ENCODE results near the gene CYB561D2.

CYB561D2 gene

DNA sequence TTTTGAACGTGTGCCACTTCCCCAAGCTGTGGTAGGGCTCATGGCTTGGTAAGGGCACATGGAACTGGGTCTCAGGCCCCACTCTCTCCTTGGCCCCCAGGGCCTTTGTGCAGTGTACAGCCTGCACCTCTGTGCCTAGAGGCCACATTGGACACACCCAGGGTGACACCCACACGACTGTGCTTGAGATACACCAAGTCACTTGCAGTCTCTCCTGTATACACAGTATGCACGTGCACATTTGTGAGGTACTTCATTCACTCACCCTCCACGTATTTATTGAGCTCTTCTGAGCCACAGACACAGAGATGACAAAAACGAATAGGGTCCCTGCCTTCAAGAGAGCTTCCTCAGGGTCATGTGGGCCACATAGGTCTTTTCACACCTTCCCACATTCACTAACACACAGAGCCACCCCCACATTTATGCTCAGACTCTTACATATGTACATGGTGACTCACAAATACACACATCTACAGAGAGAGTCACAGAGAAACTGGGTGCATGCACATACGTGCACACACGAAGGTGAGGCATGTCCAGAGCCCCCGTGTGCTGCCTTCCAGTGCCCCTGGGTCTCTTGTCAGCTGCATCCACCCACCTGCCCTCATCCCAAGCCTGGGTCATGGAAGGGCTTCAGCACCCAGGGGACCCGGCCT, 18.5 kb downstream of the CYB561D2 start:
- no peak for DNase-seq

DNA sequence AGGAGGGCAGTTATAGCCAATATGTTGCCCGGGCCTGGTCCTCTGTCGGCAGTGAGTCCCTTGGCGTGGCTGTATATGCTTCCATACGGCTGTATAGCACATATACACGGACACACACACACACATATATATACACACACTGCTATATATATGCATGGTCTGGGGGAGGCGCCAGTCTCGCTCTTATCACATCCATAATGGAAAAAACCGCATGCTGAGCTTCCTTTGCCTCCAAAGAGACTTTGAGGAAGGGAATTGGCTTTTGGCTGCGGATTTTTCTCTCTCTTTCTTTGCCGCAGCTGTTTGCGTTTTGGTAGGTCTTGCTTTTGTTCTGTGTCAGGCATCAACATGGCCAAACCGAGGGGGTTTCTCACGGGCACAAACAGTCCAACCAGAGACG, 19.9 kb downstream of the CYB561D2 start:
- DNase-seq, result no peak

DNA sequence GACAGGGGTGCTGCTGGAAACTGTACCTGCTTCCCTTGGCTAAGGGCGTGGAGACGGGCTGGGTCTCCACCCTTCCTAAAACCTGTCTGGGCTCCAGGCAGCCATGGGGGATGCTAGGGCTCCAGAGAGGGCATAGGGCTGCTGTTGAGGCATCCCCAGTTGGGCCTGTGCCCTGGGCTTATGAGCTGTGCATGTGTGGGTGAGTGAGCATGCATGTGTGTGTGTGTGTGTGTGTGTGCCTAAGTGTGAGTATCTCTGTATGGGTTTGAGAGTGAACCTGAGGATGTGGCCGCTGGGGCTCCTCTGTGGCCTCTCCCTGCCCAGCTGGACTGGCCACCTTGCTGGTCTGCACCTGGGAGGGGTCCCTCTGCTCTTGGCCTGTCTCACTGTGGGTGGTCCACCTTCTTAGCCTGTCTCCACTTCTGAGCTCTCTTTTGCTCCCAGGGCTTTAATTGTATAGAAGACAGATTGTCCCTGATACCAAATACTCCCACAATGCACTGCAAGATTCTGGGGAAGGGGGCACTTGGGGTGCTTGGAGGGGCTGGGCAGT, 20.5 kb downstream of the CYB561D2 start:
- no peak for DNase-seq

DNA sequence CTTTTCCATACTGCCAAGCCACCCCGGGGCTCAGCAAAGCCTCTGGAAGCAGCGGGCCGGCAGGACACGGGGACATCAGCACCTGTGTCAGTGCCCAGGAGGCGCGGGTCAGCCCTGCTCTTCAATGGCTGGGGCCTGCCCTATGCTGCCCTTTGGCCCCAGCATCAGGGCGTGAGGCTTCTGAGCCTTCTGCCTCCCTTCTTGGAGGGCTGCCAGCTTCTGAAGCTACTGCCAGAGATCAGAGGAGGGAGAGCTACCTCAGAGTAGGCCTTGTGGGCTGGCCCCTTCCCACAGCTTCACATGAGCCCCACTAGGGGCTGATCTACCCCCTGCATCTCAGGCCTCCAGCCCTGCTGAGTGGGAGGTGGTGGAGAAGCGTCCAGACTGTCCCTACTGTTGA, 21.7 kb downstream of the CYB561D2 start:
- DNase-seq, result no peak

DNA sequence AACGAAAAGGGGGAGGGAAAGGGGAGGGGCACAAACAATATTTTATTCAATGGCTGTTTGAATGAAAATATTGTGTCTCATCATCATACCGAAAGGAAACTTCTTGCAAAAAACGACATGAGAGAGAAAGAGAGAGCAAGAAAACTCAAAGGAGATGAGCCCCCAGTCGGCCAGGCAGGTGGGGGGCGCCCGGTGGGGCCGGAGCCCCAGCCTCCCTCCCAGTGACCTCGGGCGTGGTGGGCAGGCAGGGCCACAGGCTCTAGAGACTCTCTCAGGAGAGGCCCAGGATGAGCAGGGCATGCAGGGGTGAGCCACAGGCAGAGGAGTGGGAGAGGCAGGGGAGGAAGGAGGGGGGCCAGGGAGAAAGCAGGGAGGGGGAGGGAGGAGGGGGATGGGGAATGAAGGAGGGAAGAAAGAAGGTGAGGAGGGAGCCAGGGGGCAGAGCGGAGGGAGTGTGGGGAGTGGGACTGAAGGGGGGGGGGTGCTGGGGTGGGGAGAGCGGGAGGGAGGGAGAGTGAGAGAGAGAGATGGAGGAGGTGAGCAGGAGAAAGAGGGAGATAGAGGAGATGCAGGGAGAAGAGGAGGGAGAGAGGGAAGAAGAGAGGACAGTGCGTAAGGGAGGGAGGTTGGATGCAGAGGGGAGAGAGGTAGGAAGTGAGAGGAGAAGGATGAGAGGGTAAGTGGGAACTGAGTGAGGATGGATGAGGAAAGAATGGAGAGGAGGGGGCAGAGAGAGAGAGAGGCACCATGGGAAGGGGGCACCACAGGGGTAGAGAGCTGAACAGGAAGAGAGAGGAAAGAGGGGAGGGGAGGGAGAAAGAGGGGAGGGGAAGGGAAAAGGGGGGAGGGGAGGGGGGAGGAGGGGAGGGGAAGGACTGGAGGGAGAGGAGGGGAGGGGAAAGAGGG, 22.7 kb downstream of the CYB561D2 start:
- DNase-seq, result no peak

DNA sequence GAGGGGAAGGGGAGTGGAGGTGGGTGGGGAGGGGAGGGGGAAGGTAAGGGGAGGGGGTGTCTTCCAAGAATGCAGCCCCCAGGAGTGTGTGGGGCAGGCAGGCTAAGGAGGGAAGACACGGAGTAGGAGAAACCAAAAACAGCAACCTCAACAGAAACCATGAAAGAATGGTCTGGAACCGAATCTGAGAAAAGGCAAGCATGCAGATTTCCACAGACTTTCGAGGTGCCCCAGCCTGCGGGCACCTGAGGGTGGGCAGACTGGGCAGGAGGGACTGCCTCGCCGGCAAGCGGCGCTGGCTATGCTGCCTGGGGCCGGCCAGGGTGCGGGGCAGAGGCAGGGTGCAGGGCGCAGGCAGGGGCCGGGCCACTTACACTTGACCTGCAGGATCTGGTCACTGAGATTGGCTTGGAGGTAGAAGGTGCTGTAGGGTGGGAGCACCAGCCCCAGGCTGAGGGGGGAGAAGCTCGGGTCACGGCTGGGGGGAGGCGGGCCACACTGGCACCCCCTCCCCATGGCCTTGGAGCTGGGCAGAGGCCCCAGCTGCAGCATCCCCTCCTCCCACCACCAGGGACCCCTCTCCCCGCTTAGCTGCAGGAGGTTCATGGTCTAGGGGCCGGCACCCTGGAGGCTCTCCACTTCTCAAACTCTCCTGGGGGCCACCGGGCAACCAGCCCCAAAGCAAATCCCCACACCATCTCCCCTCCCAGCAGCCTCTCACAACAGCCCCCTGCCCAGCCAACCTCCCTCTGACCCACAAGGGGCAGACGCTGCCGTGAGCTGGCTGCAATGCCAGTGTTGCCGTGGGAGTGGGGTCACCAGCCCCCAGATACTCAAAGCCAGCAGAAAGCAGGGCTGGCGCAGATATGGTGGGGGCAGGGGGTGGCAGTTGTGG, 23.9 kb downstream of the CYB561D2 start:
- DNase-seq, result no peak

DNA sequence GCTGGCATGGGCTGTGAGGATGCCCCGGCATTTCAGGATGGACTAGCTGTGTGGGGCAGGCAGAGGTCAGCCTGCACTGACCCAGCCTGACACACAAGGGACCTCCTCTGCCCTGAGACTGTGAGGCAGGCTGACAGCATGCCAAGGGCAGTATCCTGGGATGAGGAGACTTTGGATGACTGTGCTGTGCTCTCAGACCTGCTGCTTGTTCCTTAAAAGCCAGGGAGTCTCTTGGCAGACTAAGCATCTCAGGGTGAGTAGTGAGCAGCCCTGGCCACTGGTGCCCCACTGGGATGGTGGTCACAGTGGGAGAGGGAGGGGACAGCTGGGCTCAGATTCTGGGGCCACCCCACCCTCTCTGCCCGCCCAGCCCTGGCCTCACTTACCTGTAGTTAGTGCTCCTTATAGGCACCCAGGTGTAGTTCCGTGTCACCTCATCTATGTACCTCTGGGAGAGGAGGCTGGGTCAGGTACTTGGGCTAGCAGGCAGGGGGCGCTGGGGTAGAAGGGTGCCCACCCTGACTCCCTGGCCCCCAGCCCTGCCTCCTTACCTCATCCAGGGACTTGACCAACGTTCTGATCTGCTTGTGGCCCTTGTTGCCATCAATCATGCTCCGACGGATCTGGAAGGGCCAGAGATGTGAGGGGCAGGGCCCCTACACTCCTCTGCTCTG, 24.7 kb downstream of the CYB561D2 start:
- DNase-seq, result no peak

DNA sequence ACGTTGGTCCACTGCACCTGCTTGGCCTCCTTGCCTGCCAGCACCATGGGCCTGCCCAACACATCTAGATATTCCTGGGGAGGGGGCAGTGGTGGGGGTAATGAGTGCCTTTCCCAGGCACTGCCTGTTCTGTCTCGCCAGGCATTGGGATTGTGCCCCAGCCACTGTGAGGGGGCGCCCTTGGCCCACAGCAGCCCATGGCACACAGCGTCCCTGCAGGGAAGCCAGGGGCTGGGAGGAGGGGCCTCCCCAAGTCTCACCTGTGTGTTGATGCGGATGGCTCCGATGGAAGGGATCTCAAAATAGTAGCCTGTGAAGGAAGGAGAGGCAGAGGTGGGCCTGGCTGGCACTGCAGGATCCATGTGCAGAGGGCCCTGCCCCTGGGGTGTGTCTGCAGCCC, 27.4 kb downstream of the CYB561D2 start:
- DNase-seq, result no peak

DNA sequence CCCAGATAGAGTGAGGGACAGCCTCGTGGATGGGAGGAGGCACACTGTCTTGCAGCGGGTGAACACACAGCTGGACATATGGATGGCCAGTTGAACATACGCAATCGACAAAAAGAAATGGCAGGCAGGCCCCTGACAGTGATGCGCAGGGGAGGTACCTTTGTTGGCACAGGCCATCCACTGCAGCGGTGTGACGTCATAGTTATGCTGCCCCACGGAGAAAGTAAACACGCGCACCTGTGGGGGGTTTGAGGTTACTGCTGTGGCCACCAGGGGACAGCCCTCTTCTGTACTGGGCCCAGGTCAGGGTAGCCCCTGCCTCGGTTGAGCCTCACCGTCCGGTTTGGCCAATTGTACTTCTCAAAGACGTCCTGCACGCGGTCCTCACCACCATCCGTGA, 28.1 kb downstream of the CYB561D2 start:
- DNase-seq, result no peak

DNA sequence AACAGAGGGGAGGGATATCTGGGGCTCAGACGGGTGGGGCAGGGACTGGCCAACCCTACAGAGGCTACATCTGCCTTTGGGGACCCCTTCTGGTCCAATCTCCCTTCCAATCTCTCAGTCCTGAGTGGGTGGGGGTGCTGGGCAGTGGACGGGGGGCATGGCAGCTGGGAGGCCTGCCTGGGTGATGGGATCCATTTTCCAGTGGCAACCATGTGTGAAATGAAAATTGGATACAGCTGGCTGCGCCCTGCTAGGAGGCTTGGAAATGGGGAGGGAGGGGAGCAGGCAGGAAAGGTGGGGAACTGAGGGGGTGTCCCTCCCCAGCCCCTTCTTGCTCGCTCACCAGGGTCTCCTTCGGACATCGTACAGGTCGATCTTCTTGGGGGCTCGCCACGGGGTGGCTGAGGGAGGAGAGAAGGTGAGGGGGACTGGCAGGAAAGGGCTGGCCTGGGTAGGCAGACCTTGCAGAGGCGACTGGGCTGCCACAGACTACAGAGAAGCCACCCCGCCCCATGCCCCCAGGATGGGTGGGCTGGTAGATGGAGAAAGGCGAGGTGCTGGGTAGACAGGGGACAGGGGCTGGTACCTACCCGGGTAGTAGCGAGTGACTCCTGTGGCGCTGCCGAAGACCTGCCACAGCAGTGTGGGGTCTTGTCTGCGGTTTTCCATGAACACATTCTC, 29.9 kb downstream of the CYB561D2 start:
- DNase-seq, result no peak

DNA sequence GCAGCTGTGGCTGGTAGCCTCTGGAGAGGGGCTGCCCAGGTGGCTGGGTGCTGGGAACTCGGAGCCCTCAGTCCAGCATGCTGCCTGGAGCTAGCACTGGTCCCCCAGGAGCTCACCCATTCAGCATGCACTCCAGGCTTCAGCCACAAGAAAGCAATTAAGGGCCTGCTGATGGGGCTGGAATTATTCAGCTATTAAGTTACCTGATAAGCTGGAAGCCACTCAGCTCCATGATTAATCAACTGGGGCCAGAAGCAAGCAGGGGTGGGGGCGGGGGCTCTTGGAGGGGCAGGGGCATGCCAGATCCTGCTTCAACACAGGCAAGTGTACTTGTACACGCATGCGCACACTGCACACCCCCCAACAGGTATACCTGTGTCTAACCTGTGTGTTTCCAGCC, 30.7 kb downstream of the CYB561D2 start:
- no peak for DNase-seq

DNA sequence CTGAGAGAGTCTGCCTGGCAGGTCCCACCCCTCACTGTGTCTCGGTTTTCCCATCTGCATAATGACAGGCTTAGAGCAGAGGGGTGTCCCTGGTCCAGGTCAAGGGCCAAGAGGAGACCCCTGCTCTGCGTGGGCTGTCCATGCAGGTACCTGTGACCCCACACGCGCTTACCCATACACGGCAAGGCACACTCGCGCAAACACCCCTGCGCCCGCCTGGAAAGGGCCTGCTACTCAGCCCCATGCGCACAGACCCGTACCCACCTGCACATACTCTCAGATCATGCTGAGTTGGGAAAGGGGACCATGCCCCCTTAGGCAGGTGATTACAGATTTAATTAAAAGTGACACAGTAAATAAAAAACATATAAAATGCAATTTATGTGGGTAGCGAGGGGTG, 32.1 kb downstream of the CYB561D2 start:
- no peak for DNase-seq

DNA sequence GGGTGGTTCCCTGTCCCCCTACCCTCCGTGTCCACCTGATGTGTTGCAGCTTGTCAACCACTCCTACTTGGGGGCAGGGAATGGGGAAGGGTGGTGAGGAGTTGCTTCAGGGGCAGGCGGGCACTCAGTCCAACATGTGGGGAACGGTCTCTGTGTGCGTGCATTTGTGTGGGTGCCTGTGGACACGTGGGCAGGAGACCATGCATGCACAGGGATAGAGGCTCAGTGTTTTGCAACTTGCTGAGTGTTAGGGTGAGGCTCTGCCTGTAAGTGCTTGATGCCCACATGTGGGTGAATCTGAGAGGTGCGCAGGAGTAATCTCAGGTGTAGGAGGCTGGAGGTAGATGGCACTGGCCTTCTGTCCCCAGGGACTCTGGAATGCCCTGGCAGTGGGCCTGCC, 33.1 kb downstream of the CYB561D2 start:
- DNase-seq, result no peak

DNA sequence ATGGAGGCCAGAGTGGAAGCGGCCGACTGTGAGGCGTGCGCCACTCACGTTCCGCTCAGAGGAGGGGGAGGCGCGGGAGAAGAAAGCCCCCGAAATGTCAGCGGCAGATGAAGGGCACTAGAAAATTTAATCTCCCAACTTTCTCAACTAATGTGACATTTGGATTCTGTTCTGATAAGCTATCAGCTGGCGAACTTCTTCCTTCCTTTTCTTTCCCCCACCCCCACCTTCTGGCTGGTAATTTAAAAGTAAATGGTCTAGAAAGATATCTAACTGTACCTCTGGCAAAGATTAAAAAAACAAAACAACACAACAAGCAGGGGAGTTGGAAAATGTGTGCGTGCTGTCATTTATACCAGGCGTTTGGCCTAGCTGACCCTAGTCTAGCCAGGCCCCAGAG, 35.1 kb downstream of the CYB561D2 start:
- DNase-seq, result no peak

DNA sequence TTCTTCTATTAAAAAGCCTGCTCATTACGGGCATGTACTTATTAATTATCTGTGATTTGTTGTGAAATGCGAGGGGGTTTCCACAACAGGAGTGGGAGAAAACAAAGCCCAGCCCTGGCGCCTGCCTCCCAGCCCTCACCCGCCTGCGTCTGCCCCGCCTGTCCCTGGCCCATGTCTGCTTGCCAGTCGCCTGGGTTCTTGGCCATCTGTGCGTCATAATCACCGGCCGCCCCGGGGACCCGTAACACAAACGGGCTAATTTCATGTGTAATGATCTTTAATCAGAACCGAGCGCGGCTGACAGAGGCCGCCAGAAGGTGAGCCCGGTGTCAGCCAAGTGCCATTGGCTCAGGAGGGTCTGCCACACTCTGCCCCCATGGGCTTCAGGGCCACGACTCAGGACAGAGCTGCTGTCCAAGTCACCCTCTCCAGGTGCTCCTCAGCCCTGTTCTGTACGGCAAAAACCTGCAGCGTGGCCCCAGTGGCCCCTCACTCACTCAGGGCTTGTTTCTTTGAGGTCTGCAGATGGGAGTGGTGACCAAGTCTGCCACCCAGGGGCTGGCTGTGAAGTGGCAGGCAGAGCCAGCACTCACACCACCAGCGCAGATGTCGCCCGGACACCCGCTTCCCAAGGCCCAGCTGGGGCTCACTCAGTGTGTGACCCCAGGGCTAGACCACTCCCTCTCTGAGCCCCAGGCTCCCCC, 37.5 kb downstream of the CYB561D2 start:
- no peak for DNase-seq

DNA sequence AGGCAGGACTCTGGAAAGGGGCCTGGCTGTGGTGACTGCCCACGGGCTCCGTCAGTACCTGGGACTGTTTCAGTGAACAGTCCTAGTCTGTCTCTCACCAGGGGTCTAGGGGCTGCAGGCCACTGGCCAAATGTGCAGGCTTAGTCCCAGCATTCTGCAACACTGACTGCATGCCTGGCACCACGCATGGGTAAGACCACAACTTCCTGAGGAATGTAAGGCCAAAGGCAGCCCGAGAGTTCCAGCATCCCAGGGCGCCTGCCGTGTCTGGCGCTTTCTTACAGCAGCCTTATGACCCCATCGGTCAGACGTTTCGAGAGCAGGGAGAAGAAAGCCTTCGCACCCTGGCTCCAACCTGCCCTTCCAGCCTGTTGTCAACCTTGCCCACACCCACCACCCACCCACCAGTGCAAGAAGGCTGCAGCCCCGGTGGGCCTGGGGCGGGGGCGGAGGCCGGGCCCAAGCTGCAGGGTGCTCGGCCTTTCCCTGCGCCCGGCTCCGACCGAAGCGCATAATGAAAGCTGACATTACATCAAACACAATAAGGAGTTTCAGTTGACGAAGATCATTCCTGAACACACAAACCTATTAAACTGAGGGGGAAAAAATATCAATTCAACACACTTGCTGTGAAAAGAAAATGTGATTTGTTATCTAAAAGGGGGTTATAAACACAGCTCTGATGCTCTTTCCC, 38.2 kb downstream of the CYB561D2 start:
- DNase-seq, result no peak

DNA sequence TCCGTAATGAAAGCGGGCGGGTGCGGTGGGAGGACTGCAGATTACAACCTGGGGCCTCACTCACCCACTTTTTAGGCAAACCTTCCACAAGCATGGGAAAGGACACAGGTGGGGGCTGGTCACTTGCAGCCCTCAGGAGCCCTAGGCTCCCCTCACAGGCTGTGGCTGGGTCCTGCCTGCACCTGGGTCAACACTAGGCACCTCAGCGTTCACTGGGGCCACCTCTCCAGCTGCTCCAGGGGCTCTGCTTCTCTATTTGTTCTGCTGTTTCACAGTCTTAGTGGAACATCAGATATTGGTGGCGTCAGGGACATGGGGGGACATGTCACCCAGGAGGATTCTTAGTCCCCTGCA, 38.7 kb downstream of the CYB561D2 start:
- no peak for DNase-seq

DNA sequence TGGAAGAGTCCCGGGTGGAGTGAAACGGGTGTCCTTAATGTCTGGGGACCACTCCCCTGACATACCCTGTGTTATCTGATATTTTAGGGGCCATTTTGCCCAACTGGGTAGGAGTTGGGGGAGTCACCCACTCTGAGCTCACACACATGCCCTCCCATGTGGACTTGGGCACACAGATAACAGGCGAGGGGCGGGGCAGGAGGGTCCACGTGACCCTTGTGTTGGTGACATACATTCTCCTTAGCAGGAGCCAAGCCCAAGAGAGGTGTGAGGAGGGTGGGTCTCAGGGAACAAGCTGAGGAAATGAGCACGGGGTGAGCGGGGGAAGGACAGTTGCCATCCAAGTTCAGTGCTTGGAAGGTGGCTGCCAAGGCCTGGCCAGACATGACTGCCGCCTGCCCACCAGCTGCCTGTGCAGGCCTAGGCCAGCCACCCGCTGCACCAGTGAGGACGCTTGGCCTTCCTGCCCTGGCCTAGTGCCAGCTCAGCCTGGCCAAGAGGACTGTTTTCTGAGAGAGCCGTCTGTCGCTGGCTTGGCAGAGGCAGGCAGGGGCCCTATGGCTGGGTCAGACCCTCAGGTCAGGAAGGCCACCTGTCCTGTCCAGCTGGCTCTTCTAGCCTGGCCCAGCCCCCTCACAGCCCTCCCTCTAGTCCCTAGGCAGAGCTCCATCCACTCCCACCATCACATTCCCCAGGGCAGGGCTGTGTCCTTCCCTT, 40.0 kb downstream of the CYB561D2 start:
- DNase-seq, result no peak

DNA sequence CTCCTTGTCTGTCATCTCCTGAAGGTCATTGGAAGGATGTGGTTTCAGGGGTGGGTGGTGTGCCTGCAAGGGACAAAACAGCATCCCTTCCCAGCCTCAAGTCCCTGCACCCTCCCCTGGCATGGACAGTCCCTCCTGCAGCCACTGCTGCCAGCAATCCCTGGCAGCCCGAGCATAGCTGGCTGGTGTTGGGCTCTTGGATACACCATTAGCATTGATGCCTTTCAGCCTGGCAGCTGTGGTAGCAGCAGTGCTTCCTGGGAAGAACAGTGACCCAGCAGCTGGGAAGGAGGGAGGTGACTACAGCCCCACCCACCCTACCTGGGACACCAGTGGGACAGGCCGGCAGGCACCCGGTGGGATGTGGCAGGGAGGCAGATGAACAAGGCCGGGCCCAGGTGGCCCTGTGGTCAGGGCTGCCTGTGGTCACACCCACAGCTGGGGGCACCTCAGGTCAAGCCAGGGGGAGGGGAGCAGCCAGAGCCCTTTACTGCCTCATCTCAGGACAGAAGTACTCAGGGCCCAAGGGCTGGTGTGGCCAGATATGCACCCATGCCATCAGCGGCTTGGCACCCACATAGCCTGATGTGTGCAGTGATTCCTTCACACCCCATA, 41.5 kb downstream of the CYB561D2 start:
- no peak for DNase-seq

DNA sequence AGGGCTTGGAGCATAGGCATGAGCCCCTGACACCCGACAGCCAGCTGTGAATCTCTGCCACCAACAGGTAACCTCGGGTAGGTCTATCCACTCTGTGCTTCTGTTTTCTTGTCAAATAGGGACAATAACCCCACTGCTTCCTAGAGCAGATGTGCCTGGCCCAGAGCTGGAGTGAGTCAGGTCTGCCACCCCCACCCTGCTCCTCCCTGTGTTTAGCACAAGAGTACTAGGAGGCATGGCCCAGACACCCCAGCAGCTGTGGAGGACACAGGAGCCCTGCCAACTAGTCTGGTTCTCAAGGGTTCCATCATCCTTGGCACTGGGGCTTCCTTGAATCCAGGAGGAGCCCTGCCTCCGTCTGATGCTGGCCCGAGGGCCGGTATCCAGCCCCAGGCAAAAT, 42.4 kb downstream of the CYB561D2 start:
- no peak for DNase-seq

Measured in CD4-positive, alpha-beta T cell treated with Interleukin-12 subunit alpha and Interleukin-12 subunit beta, for 1 hour (primary cell).